ENCODE results near the gene STAT5A.

STAT5A gene

DNA sequence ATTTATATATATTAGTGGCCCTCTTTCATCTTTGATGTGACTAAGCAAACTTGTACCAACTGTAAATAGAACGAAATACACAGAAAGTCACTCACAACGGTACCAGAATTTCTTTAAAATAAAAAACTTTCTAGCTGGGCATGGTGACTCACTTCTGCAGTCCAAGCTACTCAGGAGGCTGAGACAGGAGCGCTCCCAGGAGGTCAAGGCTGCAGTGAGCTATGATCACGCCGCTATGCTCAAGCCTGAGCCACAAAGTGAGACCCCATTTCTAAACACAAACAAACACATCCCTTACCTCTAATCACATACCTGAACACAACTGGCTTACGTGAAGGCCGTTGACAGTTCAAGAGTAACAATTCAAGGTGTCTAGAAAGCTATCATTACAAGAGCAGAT is 41.8 kb upstream of the STAT5A start:
- Histone ChIP-seq H3K4me3 (ENCODE audit: insufficient read length, low read depth) (no peak overlapping the region), H3K9ac (ENCODE audit: insufficient read length, low read depth) (no peak overlapping the region), H3K9me3 (ENCODE audit: insufficient read depth, low read length) (peaks cover 5% of the 10 kb centered on the region; the same call in 1 of the 2 replicates), H3K27me3 (ENCODE audit: insufficient read depth, insufficient read length) (no peaks in the 10 kb centered on the region), H3K36me3 (ENCODE audit: insufficient read depth, insufficient read length, low read length) (no peaks in the 10 kb centered on the region), H3K4me1 (ENCODE audit: insufficient read depth, insufficient read length) (peaks cover 5% of the 10 kb centered on the region)
- TF ChIP-seq YY1 (IDR thresholded peaks at IDR 0.05; ENCODE audit: insufficient read depth, insufficient read length) = no peak
- no peak for TF ChIP-seq SUZ12 (IDR thresholded peaks at IDR 0.05; ENCODE audit: extremely low read depth, insufficient read depth, insufficient read length)
- no peak for TF ChIP-seq ZNF274 (IDR thresholded peaks at IDR 0.05; ENCODE audit: low read depth, low read length)
- no peak for DNase-seq (ENCODE audit: low read depth, low spot score)

DNA sequence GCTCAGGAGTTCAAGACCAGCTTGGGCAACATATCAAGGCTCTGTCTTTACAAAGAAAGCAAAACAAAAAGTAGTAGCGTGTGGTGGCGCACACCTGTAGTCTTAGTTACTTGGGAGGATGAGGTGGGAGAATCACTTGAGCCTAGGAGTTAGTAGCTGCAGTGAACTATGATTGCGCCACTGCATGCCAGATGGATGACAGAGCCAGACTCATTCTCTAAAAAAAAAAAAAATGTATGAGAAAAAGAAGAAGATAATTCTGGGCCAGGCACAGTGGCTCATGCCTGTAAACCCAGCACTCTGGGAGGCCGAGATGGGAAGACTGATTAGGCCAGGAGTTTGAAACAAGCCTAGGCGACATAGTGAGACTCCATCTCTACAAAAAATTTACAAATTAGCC is 40.6 kb upstream of the STAT5A start:
- Histone ChIP-seq H3K9ac (ENCODE audit: insufficient read length, low read depth) (no peak overlapping the region), H3K4me1 (ENCODE audit: insufficient read depth, insufficient read length) (peaks cover 5% of the 10 kb centered on the region), H3K36me3 (ENCODE audit: insufficient read depth, insufficient read length, low read length) (no peaks in the 10 kb centered on the region), H3K9me3 (ENCODE audit: insufficient read depth, low read length) (peaks cover 5% of the 10 kb centered on the region; the same call in 1 of the 2 replicates), H3K4me3 (ENCODE audit: insufficient read length, low read depth) (no peak overlapping the region), H3K27me3 (ENCODE audit: insufficient read depth, insufficient read length) (no peaks in the 10 kb centered on the region)
- TF ChIP-seq SUZ12 (IDR thresholded peaks at IDR 0.05; ENCODE audit: extremely low read depth, insufficient read depth, insufficient read length) = no peak
- TF ChIP-seq YY1 (IDR thresholded peaks at IDR 0.05; ENCODE audit: insufficient read depth, insufficient read length) = no peak
- no peak for TF ChIP-seq ZNF274 (IDR thresholded peaks at IDR 0.05; ENCODE audit: low read depth, low read length)
- no peak for DNase-seq (ENCODE audit: low read depth, low spot score)

- no peak for DNase-seq (ENCODE audit: low read depth, low spot score)
- H3K4me1 ChIP-seq (ENCODE audit: insufficient read depth, insufficient read length) = peaks cover 3% of the 10 kb centered on the region
- no peak for TF ChIP-seq YY1 (IDR thresholded peaks at IDR 0.05; ENCODE audit: insufficient read depth, insufficient read length)
- TF ChIP-seq ZNF274 (IDR thresholded peaks at IDR 0.05; ENCODE audit: low read depth, low read length) = no peak
- no peak for TF ChIP-seq SUZ12 (IDR thresholded peaks at IDR 0.05; ENCODE audit: extremely low read depth, insufficient read depth, insufficient read length)
- H3K4me3 ChIP-seq (ENCODE audit: insufficient read length, low read depth) = no peak overlapping the region
- no peaks in the 10 kb centered on the region for H3K27me3 ChIP-seq (ENCODE audit: insufficient read depth, insufficient read length)
- no peaks in the 10 kb centered on the region for H3K36me3 ChIP-seq (ENCODE audit: insufficient read depth, insufficient read length, low read length)
- no peak overlapping the region for H3K9ac ChIP-seq (ENCODE audit: insufficient read length, low read depth)
- H3K9me3 ChIP-seq (ENCODE audit: insufficient read depth, low read length) = peaks cover 5% of the 10 kb centered on the region; the same call in 1 of the 2 replicates
Observed at GRCh38 chr17:42248351-42249179, 39.7 kb upstream of the STAT5A start.

DNA sequence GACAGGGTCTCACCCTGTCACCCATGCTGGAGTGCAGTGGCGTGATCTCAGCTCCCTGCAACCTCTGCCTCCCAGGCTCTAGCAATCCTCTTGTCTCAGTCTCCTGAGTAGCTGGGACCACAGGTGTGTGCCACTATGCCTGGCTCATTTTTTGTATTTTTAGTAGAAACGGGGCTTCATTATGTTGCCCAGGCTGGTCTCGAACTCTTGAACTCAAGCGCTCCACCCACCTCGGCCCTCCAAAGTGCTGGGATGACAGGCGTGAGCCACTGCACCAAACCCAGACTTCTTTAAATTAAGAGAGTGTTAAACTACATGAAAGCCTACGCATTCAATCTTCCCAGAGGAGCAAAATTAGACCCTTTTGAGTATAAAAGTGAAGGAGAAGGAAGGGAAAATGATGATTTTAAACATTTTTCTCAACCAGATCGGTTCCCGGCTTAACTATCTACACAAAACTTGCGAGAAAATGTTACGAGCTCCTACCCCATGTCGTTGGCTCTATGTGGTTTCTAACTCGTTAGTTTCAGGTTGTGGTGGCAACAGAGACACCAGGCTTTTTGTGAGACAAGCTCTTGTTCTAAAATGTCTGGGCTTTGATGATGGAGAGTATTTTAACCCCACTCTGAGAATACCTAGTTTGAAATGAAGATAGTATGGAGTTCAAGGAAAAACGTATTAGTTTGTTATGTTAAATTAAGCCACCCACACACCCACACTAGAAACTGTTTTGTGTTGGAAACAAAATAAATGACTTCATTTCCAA is 38.4 kb upstream of the STAT5A start:
- DNase-seq (ENCODE audit: low read depth, low spot score) = no peak
- Histone ChIP-seq H3K36me3 (ENCODE audit: insufficient read depth, insufficient read length, low read length) (no peaks in the 10 kb centered on the region), H3K9ac (ENCODE audit: insufficient read length, low read depth) (no peak overlapping the region), H3K27me3 (ENCODE audit: insufficient read depth, insufficient read length) (no peaks in the 10 kb centered on the region), H3K9me3 (ENCODE audit: insufficient read depth, low read length) (peaks cover 5% of the 10 kb centered on the region; the same call in 1 of the 2 replicates), H3K4me1 (ENCODE audit: insufficient read depth, insufficient read length) (peaks cover 3% of the 10 kb centered on the region), H3K4me3 (ENCODE audit: insufficient read length, low read depth) (no peak overlapping the region)
- no peak for TF ChIP-seq SUZ12 (IDR thresholded peaks at IDR 0.05; ENCODE audit: extremely low read depth, insufficient read depth, insufficient read length)
- no peak for TF ChIP-seq ZNF274 (IDR thresholded peaks at IDR 0.05; ENCODE audit: low read depth, low read length)
- no peak for TF ChIP-seq YY1 (IDR thresholded peaks at IDR 0.05; ENCODE audit: insufficient read depth, insufficient read length)

DNA sequence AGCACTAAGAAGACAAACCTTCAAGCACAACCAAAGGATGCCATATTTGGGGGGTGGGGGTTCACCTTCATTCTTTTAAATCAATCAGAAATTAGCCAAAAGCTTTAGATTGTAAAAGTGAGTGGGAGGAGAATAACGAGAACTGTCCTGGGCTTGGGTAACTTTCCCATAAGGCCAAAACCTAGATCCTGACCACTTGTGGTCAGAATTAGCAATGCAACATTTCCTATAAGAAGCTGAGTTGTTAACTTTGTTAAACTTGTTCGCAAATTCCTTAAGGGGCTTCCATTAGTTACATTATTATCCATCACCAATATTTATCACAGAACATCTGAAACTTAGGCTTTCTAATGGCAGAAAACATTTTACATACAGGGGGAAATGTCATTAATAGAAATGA is 37.2 kb upstream of the STAT5A start:
- Histone ChIP-seq H3K4me3 (ENCODE audit: insufficient read length, low read depth) (no peak overlapping the region), H3K9me3 (ENCODE audit: insufficient read depth, low read length) (peaks cover 5% of the 10 kb centered on the region; the same call in 1 of the 2 replicates), H3K36me3 (ENCODE audit: insufficient read depth, insufficient read length, low read length) (no peaks in the 10 kb centered on the region), H3K27me3 (ENCODE audit: insufficient read depth, insufficient read length) (no peaks in the 10 kb centered on the region), H3K9ac (ENCODE audit: insufficient read length, low read depth) (no peak overlapping the region), H3K4me1 (ENCODE audit: insufficient read depth, insufficient read length) (peaks cover 3% of the 10 kb centered on the region)
- no peak for DNase-seq (ENCODE audit: low read depth, low spot score)
- TF ChIP-seq SUZ12 (IDR thresholded peaks at IDR 0.05; ENCODE audit: extremely low read depth, insufficient read depth, insufficient read length) (no peak), YY1 (IDR thresholded peaks at IDR 0.05; ENCODE audit: insufficient read depth, insufficient read length) (no peak), ZNF274 (IDR thresholded peaks at IDR 0.05; ENCODE audit: low read depth, low read length) (no peak)

GRCh38 chr17:42252597-42253550 is 35.4 kb upstream of the STAT5A start:
- Histone ChIP-seq H3K4me1 (ENCODE audit: insufficient read depth, insufficient read length) (peaks cover 3% of the 10 kb centered on the region), H3K36me3 (ENCODE audit: insufficient read depth, insufficient read length, low read length) (no peaks in the 10 kb centered on the region), H3K27me3 (ENCODE audit: insufficient read depth, insufficient read length) (no peaks in the 10 kb centered on the region), H3K4me3 (ENCODE audit: insufficient read length, low read depth) (no peak overlapping the region), H3K9me3 (ENCODE audit: insufficient read depth, low read length) (no peaks in the 10 kb centered on the region), H3K9ac (ENCODE audit: insufficient read length, low read depth) (no peak overlapping the region)
- TF ChIP-seq YY1 (IDR thresholded peaks at IDR 0.05; ENCODE audit: insufficient read depth, insufficient read length) (no peak), ZNF274 (IDR thresholded peaks at IDR 0.05; ENCODE audit: low read depth, low read length) (no peak), SUZ12 (IDR thresholded peaks at IDR 0.05; ENCODE audit: extremely low read depth, insufficient read depth, insufficient read length) (no peak)
- DNase-seq (ENCODE audit: low read depth, low spot score) = no peak
